ENCODE measurements around the gene RILPL1. TPM values are rescaled to one million over a fixed set of nuclear protein-coding genes. Genes with fewer than 3 reads are reported as not detected.
"Not testable (repeated sequence)": the region's sequence is repeated elsewhere in the genome, so short reads cannot be mapped to it uniquely, and the experiment has no call there.

Gene RILPL1
- total RNA-seq, 1 donor from 2014 or later: 94.3 TPM

- intact Hi-C loops (cut with DNase I): loop anchor here (1.0 kb wide), 1 partner anchor 40 kb away; no protein-coding TSS in a partner anchor
- peak; percentile 43 for ATAC-seq
- no peak for DNase-seq (ENCODE audit: missing footprints)
These were observed 53.9 kb downstream of the RILPL1 start for GRCh38 chr12:123479442-123480180.

GRCh38 chr12:123478762-123479161 is 54.8 kb downstream of the RILPL1 start:
- DNase-seq (ENCODE audit: missing footprints) (no peak), ATAC-seq (peak; percentile 82)
- intact Hi-C loops (cut with DNase I): loop anchor here (1.0 kb wide), 1 partner anchor 41 kb away; no protein-coding TSS in a partner anchor

GRCh38 chr12:123478069-123478468 is 55.5 kb downstream of the RILPL1 start:
- DNase-seq (ENCODE audit: missing footprints) (no peak), ATAC-seq (no peak)
- intact Hi-C loops (cut with DNase I): no loop called here

- no peak for DNase-seq (ENCODE audit: missing footprints)
- no peak for ATAC-seq
- intact Hi-C loops (cut with DNase I): no loop called here
These were observed 58.2 kb downstream of the RILPL1 start for GRCh38 chr12:123475246-123475703.

- no peak for DNase-seq (ENCODE audit: missing footprints)
- peak; percentile 53 for ATAC-seq
- intact Hi-C loops (cut with DNase I): loop anchor here (1.0 kb wide), 1 partner anchor 45 kb away; no protein-coding TSS in a partner anchor
These were observed 58.9 kb downstream of the RILPL1 start for GRCh38 chr12:123474485-123475245.

- ATAC-seq (no peak), DNase-seq (ENCODE audit: missing footprints) (no peak)
- intact Hi-C loops (cut with DNase I): no loop called here
These were observed 61.1 kb downstream of the RILPL1 start for GRCh38 chr12:123472438-123472849.

GRCh38 chr12:123471374-123472068 is 62.0 kb downstream of the RILPL1 start:
- DNase-seq (ENCODE audit: missing footprints) (no peak), ATAC-seq (peak; percentile 82)
- intact Hi-C loops (cut with DNase I): no loop called here

GRCh38 chr12:123469978-123470377 is 63.5 kb downstream of the RILPL1 start:
- ATAC-seq: no peak

GRCh38 chr12:123468786-123469185 is 64.7 kb downstream of the RILPL1 start:
- intact Hi-C loops (cut with DNase I): no loop called here
- DNase-seq (ENCODE audit: missing footprints) (no peak), ATAC-seq (no peak)

More at GRCh38 chr12:123469978-123470377, 63.5 kb downstream of the RILPL1 start:
- DNase-seq (ENCODE audit: missing footprints): no peak
- intact Hi-C loops (cut with DNase I): no loop called here

GRCh38 chr12:123465084-123465483 is 68.4 kb downstream of the RILPL1 start:
- peak; percentile 62 for ATAC-seq
- no peak for DNase-seq (ENCODE audit: missing footprints)

GRCh38 chr12:123463174-123463573 is 70.3 kb downstream of the RILPL1 start:
- ATAC-seq; DNase-seq (ENCODE audit: missing footprints); intact Hi-C loops (cut with DNase I): not testable (repeated sequence)

More at GRCh38 chr12:123465084-123465483, 68.4 kb downstream of the RILPL1 start:
- intact Hi-C loops (cut with DNase I): no loop called here

- peak; percentile 80 for ATAC-seq
- intact Hi-C loops (cut with DNase I): loop anchor here (5.0 kb wide), 4 partner anchors 71 to 124 kb away; partner anchors contain the start of genes RILPL1 and TMED2
- peak; percentile 93 for DNase-seq (ENCODE audit: missing footprints)
These were observed 75.3 kb downstream of the RILPL1 start, which contains the start of gene SNRNP35 for GRCh38 chr12:123457980-123458779. SNRNP35 (plus strand) TSS chr12:123458139; CDS start chr12:123465541, 7,402 bp downstream.

GRCh38 chr12:123453165-123453564 is 80.4 kb downstream of the RILPL1 start:
- DNase-seq (ENCODE audit: missing footprints): no peak
- intact Hi-C loops (cut with DNase I): no loop called here
- no peak for ATAC-seq

GRCh38 chr12:123452276-123452550 is 81.3 kb downstream of the RILPL1 start:
- DNase-seq (ENCODE audit: missing footprints); ATAC-seq; intact Hi-C loops (cut with DNase I): not testable (repeated sequence)

GRCh38 chr12:123450636-123451035 is 82.9 kb downstream of the RILPL1 start:
- ATAC-seq (no peak), DNase-seq (ENCODE audit: missing footprints) (no peak)
- intact Hi-C loops (cut with DNase I): no loop called here

GRCh38 chr12:123449856-123450255 is 83.7 kb downstream of the RILPL1 start:
- intact Hi-C loops (cut with DNase I): no loop called here
- DNase-seq (ENCODE audit: missing footprints) (no peak), ATAC-seq (no peak)

GRCh38 chr12:123449249-123449733 is 84.2 kb downstream of the RILPL1 start:
- ATAC-seq (no peak), DNase-seq (ENCODE audit: missing footprints) (no peak)
- intact Hi-C loops (cut with DNase I): no loop called here

GRCh38 chr12:123446333-123446713 is 87.2 kb downstream of the RILPL1 start:
- ATAC-seq (no peak), DNase-seq (ENCODE audit: missing footprints) (no peak)
- intact Hi-C loops (cut with DNase I): no loop called here

Data from Right ventricle myocardium inferior (tissue), 1 donor.